CD4-positive, alpha-beta T cell treated with Interleukin-4 for 4 hours (primary cell): ENCODE data around the gene DCAF10.
A peak's percentile ranks its signal among the peaks of the same experiment; 100 is the strongest.
"Not testable (repeated sequence)": the region's sequence is repeated elsewhere in the genome, so short reads cannot be mapped to it uniquely, and the experiment has no call there.

Experiments
- DNase-seq: peaks from one replicate; pipeline ENCODE4 v3.0.0-alpha.2; 2020

DCAF10 gene

GRCh38 chr9:37870799-37871176 lies 70.2 kb downstream of the DCAF10 start:
- DNase-seq, result no peak

DNA sequence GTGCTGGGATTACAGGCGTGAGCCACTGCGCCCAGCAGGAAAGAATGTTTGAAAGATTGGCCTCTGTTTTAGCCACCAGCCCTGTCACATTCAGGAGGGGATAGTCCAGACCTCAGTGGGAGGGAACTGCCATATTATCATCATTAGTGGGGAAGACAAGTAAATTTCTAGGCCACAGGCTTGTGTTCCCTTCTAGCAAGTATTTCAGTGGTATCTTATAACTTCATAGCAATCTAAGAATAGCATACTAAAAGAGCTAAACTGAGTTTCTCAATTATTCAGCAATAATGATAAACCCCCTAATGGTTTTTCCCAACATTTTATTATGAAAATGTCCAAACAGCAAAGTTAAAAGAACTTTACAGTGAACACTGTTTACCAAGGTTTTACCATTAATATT lies 73.4 kb downstream of the DCAF10 start:
- DNase-seq, result no peak

DNA sequence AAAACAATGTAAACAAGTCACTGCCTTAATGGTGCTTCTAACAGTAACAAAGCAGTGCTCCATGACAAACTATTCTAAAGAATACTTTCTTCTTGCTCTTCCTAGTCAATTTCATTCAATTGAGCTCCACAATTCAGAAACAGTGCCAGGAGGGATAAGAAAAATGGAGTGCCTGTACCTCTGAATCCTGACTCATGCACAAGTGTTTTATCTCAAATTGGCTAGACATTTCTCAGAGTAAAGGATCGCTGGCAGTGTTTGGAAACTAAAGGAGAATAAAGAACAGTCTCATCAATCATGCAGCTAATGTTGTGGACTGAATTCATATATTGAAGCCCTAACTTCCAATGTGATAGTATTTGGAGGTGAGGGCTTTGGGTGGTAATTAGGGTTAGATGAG lies 75.8 kb downstream of the DCAF10 start:
- no peak for DNase-seq

DNA sequence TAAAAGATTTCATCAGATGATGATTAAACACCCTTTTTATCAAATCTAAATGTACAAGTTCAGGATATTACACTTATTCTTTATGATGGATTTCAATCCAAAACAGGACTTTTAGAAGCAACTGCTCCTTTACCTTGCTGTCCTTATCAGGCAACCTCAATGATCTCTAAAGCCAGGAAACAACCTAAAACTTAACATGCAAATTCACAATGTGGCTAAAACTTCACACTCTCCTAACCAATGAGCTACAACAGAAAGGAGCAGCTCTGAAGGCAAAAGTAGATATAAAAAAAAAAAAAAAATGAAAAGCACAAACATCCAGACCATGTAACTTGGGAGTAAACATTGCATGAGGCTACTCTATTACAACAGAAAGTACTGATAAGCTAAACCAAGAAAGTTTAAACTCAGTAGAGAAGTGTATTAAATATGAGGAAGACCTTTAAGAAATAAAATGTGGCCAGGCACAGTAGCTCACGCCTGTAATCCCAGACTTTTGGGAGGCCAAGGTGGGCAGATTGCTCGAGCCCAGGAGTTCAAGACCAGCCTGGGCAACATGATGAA lies 80.4 kb downstream of the DCAF10 start:
- DNase-seq, result no peak

DNA sequence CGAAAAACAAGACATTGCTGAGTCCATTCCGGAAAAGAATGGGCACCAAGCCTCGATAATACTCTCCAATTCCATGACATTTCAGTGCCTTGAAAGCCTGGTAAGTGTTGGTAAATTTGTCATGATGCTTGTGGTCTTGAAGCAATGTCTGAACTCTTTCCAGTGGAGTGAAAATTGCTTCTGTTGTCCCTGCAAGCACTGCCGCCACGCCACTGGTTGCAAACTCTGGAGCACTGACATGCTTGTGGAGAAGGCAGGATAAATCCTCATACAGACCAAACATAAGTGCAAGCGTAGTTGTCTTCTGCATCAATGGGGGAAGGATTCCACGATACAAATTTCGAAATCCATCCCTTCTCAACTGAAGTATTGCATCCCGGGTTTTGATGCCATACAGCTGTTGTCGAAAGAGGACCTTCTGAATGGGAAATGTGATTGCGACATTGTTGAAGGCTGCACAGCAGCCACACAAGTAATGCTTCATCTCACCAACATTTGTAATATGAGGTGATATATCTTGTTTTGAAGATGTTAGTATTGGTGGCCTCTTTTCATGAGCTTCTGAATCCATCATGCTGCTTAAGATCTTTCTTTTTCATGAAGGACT lies 87.5 kb downstream of the DCAF10 start:
- DNase-seq, result not testable (repeated sequence)

- DNase-seq, result no peak
Observed at GRCh38 chr9:37889536-37889935, 88.9 kb downstream of the DCAF10 start.

DNA sequence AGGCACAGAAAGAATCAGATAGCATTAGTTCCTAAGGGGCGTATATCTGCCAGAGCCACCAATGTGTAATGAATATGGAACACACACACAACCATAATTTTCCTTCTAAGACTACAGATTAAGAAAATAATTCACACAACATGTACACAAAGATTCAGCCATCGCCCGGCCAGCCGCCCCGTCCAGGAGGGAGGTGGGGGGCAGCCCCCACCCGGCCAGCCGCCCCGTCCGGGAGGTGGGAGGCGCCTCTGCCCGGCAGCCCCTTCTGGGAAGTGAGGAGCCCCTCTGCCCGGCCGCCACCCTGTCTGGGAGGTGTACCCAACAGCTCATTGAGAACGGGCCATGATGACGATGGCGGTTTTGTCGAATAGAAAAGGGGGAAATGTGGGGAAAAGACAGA lies 90.4 kb downstream of the DCAF10 start:
- not testable (repeated sequence) for DNase-seq

DNA sequence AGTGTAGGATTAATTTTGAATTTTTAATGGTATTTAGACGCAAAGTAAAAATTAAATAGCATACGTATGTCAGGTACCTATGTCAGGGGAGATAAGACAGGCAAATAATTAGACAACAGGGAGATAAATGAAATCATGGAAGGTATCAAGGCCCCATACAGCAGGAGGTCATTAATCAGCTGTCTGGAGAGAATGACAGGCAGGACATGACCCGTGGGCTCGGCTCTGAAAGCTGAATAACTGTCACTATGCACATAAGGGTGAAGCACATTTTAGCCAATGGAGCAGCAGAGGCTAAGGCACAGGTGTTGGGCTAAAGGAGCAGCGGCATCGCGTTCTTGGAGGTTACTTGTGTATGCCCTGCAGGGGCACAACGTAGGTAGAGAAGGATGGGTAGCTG lies 91.5 kb downstream of the DCAF10 start:
- DNase-seq, result no peak

GRCh38 chr9:37897665-37898064 lies 97.1 kb downstream of the DCAF10 start:
- DNase-seq, result no peak

- no peak for DNase-seq
Observed at GRCh38 chr9:37899041-37899440, 98.4 kb downstream of the DCAF10 start.

DNA sequence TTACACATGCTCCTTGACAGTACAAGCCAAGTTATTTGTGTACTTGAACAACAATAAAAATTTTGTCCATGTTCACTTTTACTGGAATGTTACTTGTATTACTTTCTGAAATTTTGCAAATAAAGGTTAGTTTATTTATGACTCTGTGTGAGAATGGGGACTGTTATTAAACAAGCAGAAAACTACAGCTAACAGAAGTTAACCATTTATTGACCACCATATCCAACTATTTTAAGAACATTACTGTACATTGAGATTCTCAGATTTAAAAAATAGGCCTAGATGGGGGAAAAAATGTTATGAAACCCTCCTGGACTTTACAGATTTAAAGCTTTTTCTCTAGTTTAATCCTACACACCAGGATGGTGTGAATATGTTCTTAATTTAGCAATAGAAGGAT lies 101.5 kb downstream of the DCAF10 start:
- DNase-seq, result no peak

DNA sequence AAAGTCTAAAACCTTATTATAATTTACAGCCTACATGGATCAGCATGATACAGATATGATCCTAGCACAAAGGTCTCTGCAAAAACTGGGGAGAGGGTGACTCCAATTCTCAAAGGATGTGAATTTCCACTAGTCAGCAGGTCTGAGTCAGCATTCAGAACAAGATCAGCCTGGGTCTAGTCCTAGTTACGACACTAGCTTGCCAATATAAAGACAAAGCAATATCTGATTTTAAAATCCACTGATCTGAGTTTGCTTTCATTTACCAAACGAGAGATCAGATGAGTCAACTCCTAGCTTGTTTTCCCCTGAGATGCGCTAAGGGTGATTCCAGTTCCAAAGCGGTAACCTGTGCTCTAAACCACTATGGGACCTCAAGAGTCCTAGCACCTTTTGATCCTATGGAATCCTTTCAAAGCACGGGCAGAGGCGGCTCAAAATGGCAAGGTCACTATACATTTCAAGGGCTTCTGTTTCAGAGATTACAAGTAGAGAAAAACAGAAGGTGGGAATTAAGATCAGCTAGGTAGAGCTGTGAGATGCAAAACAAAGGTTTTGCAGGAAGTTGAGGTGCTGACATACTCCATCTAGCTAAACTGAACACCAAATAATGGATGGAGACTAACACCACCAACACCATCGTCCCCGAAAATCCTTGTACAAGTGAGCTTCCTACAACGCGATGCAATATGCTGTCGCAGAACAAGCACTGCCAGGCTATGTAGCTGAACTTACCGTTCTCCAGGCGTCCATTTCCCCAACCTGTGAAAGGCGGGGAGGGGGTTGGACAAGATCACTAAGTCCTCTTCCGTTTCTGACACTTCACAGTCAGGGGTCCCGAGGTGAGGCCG lies 102.4 kb downstream of the DCAF10 start:
- peak; percentile 36 for DNase-seq

GRCh38 chr9:37903647-37904444 lies 103.2 kb downstream of the DCAF10 start, which contains the start of gene SLC25A51:
TSS of gene SLC25A51 (minus strand) at chr9:37904127. CDS start at chr9:37888550, 15,577 bp downstream.
- peak; percentile 97 for DNase-seq

DNA sequence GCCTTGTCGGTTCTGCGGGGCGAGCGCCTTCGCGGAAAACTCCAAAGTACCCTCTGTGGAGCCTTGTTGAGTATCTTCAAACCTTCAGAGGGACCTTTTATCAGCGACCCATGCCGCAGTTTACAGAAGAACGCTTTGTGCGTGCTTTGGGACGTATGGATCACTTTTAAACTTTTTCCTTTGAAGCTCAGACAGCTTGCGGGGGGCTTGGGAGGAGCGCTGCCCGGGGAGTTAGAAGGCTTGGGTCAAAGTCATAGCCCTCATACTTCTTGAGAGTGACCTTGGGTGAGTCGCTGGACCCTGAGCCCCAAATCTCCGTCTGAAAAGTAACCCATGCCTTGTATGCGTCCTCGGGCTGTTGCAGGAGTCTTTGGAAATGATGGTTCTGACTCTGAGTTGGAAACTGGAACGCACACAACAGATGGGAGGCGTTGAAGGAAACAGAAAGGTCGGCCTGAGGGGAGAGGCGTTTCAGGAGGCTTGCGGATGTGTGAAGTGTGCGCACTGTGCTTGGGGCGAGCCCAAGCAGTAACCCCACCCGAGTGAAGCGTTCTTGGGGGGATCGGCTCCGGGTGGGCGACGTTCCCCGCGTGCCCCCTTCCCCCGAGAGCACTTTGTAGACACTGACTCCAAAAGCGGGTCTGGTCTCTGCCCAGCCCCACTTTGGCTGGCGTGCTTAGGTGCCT lies 104.0 kb downstream of the DCAF10 start:
- DNase-seq, result no peak

- DNase-seq, result no peak
Observed at GRCh38 chr9:37905131-37905505, 104.5 kb downstream of the DCAF10 start.

GRCh38 chr9:37905776-37906175 lies 105.2 kb downstream of the DCAF10 start:
- DNase-seq, result no peak

GRCh38 chr9:37906312-37907239 lies 106.0 kb downstream of the DCAF10 start:
- no peak for DNase-seq

DNA sequence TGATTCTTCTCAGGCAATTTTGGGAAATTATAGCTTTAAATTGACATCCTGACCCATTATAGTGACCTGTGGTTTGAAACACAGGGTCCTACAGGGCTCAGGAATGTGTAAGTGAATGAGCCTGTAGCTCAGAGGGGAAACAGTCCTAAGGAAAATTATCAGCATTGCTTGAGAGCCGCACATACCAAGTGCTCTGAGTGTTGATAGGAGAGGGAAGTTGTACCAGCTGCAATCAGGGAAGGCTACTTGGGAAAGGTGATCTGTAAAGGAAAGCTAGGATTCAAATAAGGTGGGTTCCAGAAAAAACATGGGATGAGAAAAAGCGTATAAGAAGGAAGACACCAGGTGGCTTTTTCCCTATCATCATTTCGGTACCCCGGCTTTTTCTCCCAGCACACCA lies 107.7 kb downstream of the DCAF10 start:
- no peak for DNase-seq

DNA sequence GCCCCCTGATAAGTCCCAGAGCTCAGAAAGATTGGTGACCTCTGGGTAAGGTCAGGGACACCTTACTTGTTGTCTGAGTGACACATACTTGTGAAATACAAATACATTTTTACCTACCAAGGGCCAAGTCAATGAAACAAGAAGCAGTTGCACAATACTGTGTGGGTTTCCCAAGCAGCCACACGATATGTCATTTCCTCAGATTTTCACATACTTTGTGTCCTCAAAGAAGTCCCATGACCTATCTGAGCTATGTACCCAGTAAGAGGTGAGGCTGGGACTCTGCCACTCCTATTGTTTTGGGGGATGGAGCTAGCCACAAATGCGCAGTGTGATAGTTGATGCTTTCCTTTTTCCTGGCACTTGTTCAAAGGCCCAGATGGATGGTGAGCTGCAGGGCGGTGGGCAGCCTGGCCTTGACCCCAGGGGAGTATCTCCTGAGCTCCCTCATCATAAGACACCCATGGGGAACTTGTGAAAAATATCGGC lies 108.1 kb downstream of the DCAF10 start:
- no peak for DNase-seq

DNA sequence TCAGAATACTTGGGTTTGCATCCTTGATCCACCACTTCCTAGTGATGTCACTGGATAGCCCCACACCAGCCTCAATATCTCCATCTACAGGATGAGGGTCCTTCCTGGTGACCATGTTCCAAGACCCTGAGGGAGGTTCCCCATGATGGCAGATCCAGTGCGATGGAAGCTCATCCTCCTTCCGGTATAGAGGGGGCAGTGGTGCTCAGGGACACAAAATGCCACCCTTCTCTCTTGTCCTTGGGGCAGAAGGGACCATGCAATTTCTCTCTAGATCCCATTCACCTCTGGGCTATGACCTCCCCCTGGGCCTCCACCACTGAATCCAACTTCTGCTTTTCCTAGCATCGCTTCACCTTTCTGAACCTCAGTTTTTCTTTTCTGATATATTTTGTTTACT lies 108.7 kb downstream of the DCAF10 start:
- no peak for DNase-seq

GRCh38 chr9:37909836-37910235 lies 109.2 kb downstream of the DCAF10 start:
- DNase-seq, result not testable (repeated sequence)
